Measurements from ENCODE around the gene C2CD4A.

DNA sequence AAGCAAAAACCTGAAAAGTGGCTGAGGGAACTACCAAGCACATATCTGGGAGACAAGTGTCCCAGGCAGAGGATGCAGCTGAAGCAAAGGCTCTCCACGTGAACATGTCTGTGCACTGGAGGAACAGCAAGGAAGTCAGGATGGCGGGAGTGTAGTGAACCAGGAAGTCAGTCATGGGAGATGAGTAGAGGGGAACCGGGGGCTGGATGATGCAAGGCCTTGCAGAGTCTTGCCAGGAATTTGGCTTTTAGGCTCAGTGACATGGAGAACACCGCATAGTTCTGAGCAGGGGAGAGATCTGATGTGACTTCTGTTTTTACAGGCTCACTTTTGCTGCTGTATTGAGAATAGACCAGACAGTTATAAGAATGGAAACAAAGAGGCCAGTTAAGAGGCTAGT is 19.0 kb downstream of the C2CD4A start:
- TF ChIP-seq EZH2phosphoT487 (IDR thresholded peaks at IDR 0.05) (no peak), EZH2 (IDR thresholded peaks at IDR 0.05) (no peak)
- TF ChIP-seq, protein P1, sequence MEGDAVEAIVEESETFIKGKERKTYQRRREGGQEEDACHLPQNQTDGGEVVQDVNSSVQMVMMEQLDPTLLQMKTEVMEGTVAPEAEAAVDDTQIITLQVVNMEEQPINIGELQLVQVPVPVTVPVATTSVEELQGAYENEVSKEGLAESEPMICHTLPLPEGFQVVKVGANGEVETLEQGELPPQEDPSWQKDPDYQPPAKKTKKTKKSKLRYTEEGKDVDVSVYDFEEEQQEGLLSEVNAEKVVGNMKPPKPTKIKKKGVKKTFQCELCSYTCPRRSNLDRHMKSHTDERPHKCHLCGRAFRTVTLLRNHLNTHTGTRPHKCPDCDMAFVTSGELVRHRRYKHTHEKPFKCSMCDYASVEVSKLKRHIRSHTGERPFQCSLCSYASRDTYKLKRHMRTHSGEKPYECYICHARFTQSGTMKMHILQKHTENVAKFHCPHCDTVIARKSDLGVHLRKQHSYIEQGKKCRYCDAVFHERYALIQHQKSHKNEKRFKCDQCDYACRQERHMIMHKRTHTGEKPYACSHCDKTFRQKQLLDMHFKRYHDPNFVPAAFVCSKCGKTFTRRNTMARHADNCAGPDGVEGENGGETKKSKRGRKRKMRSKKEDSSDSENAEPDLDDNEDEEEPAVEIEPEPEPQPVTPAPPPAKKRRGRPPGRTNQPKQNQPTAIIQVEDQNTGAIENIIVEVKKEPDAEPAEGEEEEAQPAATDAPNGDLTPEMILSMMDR (IDR thresholded peaks at IDR 0.05): no peak
